ENCODE results near the gene CDH16. TPM values are rescaled to one million over a fixed set of nuclear protein-coding genes. Genes with fewer than 3 reads are reported as not detected.

The CDH16 gene
- total and polyA plus RNA-seq, 2 experiments from 2014 or later, result not detected

GRCh38 chr16:66914541-66914940 is 4.1 kb downstream of the CDH16 start:
- no peaks in the 10 kb centered on the region for H3K36me3 ChIP-seq (ENCODE audit: insufficient read depth)
- no peaks in the 10 kb centered on the region for H4K20me1 ChIP-seq (replicated peaks; ENCODE audit: insufficient read depth)
- H3K27ac Mint-ChIP-seq, result no peak overlapping the region
- no peaks in the 10 kb centered on the region for H3K9me2 ChIP-seq (ENCODE audit: insufficient read depth)
- H3K4me1 ChIP-seq (ENCODE audit: insufficient read depth), result no peaks in the 10 kb centered on the region
- DNase-seq (ENCODE audit: low spot score) (no peak), ATAC-seq (no peak)
- peaks cover 10% of the 10 kb centered on the region for H3K27me3 Mint-ChIP-seq (ENCODE audit: insufficient read depth, low read depth, poor library complexity)
- H3K36me3 Mint-ChIP-seq (ENCODE audit: low read depth), result no peaks in the 10 kb centered on the region
- no peaks in the 10 kb centered on the region for H3K79me2 ChIP-seq (replicated peaks; ENCODE audit: insufficient read depth)
- H3K4me3 ChIP-seq, result no peak overlapping the region
- H3K4me3 Mint-ChIP-seq, result no peak overlapping the region
- no peaks in the 10 kb centered on the region for H3K27me3 ChIP-seq (ENCODE audit: insufficient read depth)
- no peaks in the 10 kb centered on the region for H3F3A ChIP-seq (replicated peaks; ENCODE audit: low read depth)
- H3K27ac ChIP-seq (ENCODE audit: low read depth), result no peak overlapping the region
- no peaks in the 10 kb centered on the region; the same call in 2 of the 3 replicates for H3K9me3 Mint-ChIP-seq
- no peak overlapping the region for H3K4me2 ChIP-seq
- H3K4me1 Mint-ChIP-seq, result no peaks in the 10 kb centered on the region; the same call in 2 of the 3 replicates
- no peak overlapping the region for H2AFZ ChIP-seq
- no peak for TF ChIP-seq REST (IDR thresholded peaks at IDR 0.05; ENCODE audit: unreplicated experiment)

GRCh38 chr16:66913711-66914110 is 5.0 kb downstream of the CDH16 start:
- DNase-seq (ENCODE audit: low spot score) (no peak), ATAC-seq (no peak)
- Histone ChIP-seq H3K79me2 (replicated peaks; ENCODE audit: insufficient read depth) (no peaks in the 10 kb centered on the region), H3K36me3 (ENCODE audit: insufficient read depth) (no peaks in the 10 kb centered on the region), H3K4me1 (ENCODE audit: insufficient read depth) (no peaks in the 10 kb centered on the region), H4K20me1 (replicated peaks; ENCODE audit: insufficient read depth) (no peaks in the 10 kb centered on the region), H3F3A (replicated peaks; ENCODE audit: low read depth) (no peaks in the 10 kb centered on the region), H3K27me3 (ENCODE audit: insufficient read depth) (no peaks in the 10 kb centered on the region), H3K9me2 (ENCODE audit: insufficient read depth) (no peaks in the 10 kb centered on the region), H2AFZ (no peak overlapping the region), H3K27ac (ENCODE audit: low read depth) (no peak overlapping the region), H3K4me2 (no peak overlapping the region), H3K4me3 (no peak overlapping the region)
- no peak overlapping the region for H3K4me3 Mint-ChIP-seq
- no peak overlapping the region for H3K27ac Mint-ChIP-seq
- no peaks in the 10 kb centered on the region for H3K4me1 Mint-ChIP-seq
- H3K27me3 Mint-ChIP-seq (ENCODE audit: insufficient read depth, low read depth, poor library complexity), result peaks cover 12% of the 10 kb centered on the region
- H3K36me3 Mint-ChIP-seq (ENCODE audit: low read depth), result no peaks in the 10 kb centered on the region
- H3K9me3 Mint-ChIP-seq, result no peaks in the 10 kb centered on the region; the same call in 2 of the 3 replicates
- TF ChIP-seq NANOG (IDR thresholded peaks at IDR 0.05; ENCODE audit: borderline replicate concordance) (no peak), POLR2AphosphoS5 (IDR thresholded peaks at IDR 0.05; ENCODE audit: low read depth) (no peak), CTCF (conservative IDR thresholded peaks at IDR 0.05; ENCODE audit: low read depth in 2 of 2) (no peak), REST (IDR thresholded peaks at IDR 0.05; ENCODE audit: unreplicated experiment) (no peak), ETS1 (IDR thresholded peaks at IDR 0.05) (no peak), ZNF114 (CRISPR knock-in tag; IDR thresholded peaks at IDR 0.05) (no peak), EZH2phosphoT487 (IDR thresholded peaks at IDR 0.05; ENCODE audit: unreplicated experiment) (no peak), ZNF331 (CRISPR knock-in tag; IDR thresholded peaks at IDR 0.05; ENCODE audit: low read depth) (no peak), STAT1 (IDR thresholded peaks at IDR 0.05; ENCODE audit: unreplicated experiment) (no peak), CREB1 (CRISPR knock-in tag; IDR thresholded peaks at IDR 0.05; ENCODE audit: low read depth) (no peak), JUNB (IDR thresholded peaks at IDR 0.05; ENCODE audit: unreplicated experiment) (no peak)

Data from GM23338 (cell line).